Suprapubic skin (tissue), 4 donors: ENCODE results near the gene OAF. TPM values are rescaled to one million over a fixed set of nuclear protein-coding genes. Genes with fewer than 3 reads are reported as not detected.
A peak's percentile ranks its signal among the peaks of the same experiment; 100 is the strongest.

Source experiments
- DNase-seq, 2 donors: peaks; one replicate each; pipeline ENCODE4 v3.0.0-alpha.2; 2019; ENCODE audit warnings: low spot score in 2 of 2
- H3K27ac ChIP-seq: fragments of 200-600 bp; sonication (generic); one replicate; pipeline ENCODE4 v1.5.1; 2019
- H3K27me3 ChIP-seq: fragments of 200-600 bp; sonication (generic); one replicate; pipeline ENCODE4 v1.5.1; 2019
- H3K36me3 ChIP-seq: fragments of 200-600 bp; sonication (generic); one replicate; pipeline ENCODE4 v1.5.1; 2019
- H3K4me1 ChIP-seq: fragments of 200-600 bp; sonication (generic); one replicate; pipeline ENCODE4 v1.5.1; 2019
- H3K4me3 ChIP-seq: fragments of 200-600 bp; sonication (generic); one replicate; pipeline ENCODE4 v1.5.1; 2019; ENCODE audit warnings: mild to moderate bottlenecking
- H3K9me3 ChIP-seq: fragments of 200-600 bp; sonication (generic); one replicate; pipeline ENCODE4 v1.5.1; 2019
- CTCF ChIP-seq, 2 donors: fragments of 200-600 bp in 1 of 2; fragments of 450-650 bp in 1 of 2; sonication (generic) in 1 of 2; IDR thresholded peaks; one replicate each; pipeline ENCODE4 v1.5.1; 2016 to 2019; ENCODE audit warnings: antibody characterized with exemption in 2 of 2, mild to moderate bottlenecking in 1 of 2, moderate library complexity in 1 of 2
- EP300 ChIP-seq: sonication (generic); formaldehyde crosslinking; IDR thresholded peaks from one replicate; pipeline ENCODE4 v1.6.1; 2017; ENCODE audit warnings: antibody characterized with exemption
- POLR2A ChIP-seq, 2 donors: fragments of 450-650 bp; IDR thresholded peaks; one replicate each; pipeline ENCODE4 v1.6.1; 2017; ENCODE audit warnings: antibody characterized with exemption in 2 of 2, mild to moderate bottlenecking in 2 of 2, moderate library complexity in 2 of 2
- POLR2AphosphoS5 ChIP-seq, 3 donors: sonication (generic); formaldehyde crosslinking; IDR thresholded peaks; one replicate each; pipeline ENCODE4 v1.6.1; 2017; ENCODE audit warnings: antibody characterized with exemption in 3 of 3
- WGBS: methylation state at CpG from one replicate; pipeline ENCODE4 v1.1.5; 2018; 5-methylcytosine and 5-hydroxymethylcytosine counted together
- total RNA-seq, 4 donors: library from RNA; depleted of rRNA; stranded (reverse); fragments of >200 nt; gene quantifications; one replicate each; pipeline ENCODE4 v1.1.0, GENCODE V29; 2016

Gene OAF
- total RNA-seq, 4 donors from 2014 or later: 5.0 to 13.0 (median 10.8) TPM

GRCh38 chr11:120212259-120212878, 1.5 kb downstream of the OAF start:
- no peaks in the 10 kb centered on the region for H3K27me3 ChIP-seq
- peak overlapping the region; percentile 86 for H3K4me3 ChIP-seq
- TF ChIP-seq POLR2AphosphoS5 (IDR thresholded peaks at IDR 0.05) (no peak), POLR2A (IDR thresholded peaks at IDR 0.05) (no peak), EP300 (no peak), CTCF (IDR thresholded peaks at IDR 0.05) (no peak)
- H3K9me3 ChIP-seq: no peaks in the 10 kb centered on the region
- DNase-seq: no peak
- no peaks in the 10 kb centered on the region for H3K36me3 ChIP-seq
- peaks cover 71% of the 10 kb centered on the region for H3K4me1 ChIP-seq
- H3K27ac ChIP-seq: peak overlapping the region; percentile 87
- 49% methylated on average over 12 of the region's 13 CpGs for WGBS

- H3K9me3 ChIP-seq: no peaks in the 10 kb centered on the region
- H3K27ac ChIP-seq: peak overlapping the region; percentile 87
- 46% methylated on average over 2 of the region's 2 CpGs for WGBS
- H3K36me3 ChIP-seq: no peaks in the 10 kb centered on the region
- H3K27me3 ChIP-seq: no peaks in the 10 kb centered on the region
- H3K4me1 ChIP-seq: peaks cover 71% of the 10 kb centered on the region
- H3K4me3 ChIP-seq: peak overlapping the region; percentile 86
- TF ChIP-seq POLR2A (IDR thresholded peaks at IDR 0.05) (no peak), CTCF (IDR thresholded peaks at IDR 0.05) (no peak), EP300 (no peak), POLR2AphosphoS5 (IDR thresholded peaks at IDR 0.05) (no peak)
- DNase-seq: no peak
These were observed 2.1 kb downstream of the OAF start for GRCh38 chr11:120212926-120213325.

- Histone ChIP-seq H3K4me3 (no peak overlapping the region), H3K27ac (no peak overlapping the region), H3K36me3 (no peaks in the 10 kb centered on the region), H3K27me3 (no peaks in the 10 kb centered on the region), H3K9me3 (no peaks in the 10 kb centered on the region), H3K4me1 (peaks cover 70% of the 10 kb centered on the region)
- 92% methylated on average over 7 of the region's 7 CpGs for WGBS
- no peak for TF ChIP-seq EP300
- TF ChIP-seq POLR2A (IDR thresholded peaks at IDR 0.05): no peak
- TF ChIP-seq CTCF (IDR thresholded peaks at IDR 0.05): no peak
- no peak for TF ChIP-seq POLR2AphosphoS5 (IDR thresholded peaks at IDR 0.05)
- no peak for DNase-seq
These were observed 3.7 kb downstream of the OAF start for GRCh38 chr11:120214581-120214980.

GRCh38 chr11:120215634-120216033, 4.8 kb downstream of the OAF start:
- Histone ChIP-seq H3K4me1 (peaks cover 70% of the 10 kb centered on the region), H3K9me3 (no peaks in the 10 kb centered on the region), H3K4me3 (no peak overlapping the region), H3K27me3 (no peaks in the 10 kb centered on the region), H3K36me3 (no peaks in the 10 kb centered on the region), H3K27ac (peak overlapping the region; percentile 42)
- DNase-seq: no peak
- WGBS: 57% methylated on average over 5 of the region's 5 CpGs
- TF ChIP-seq POLR2AphosphoS5 (IDR thresholded peaks at IDR 0.05): no peak
- no peak for TF ChIP-seq POLR2A (IDR thresholded peaks at IDR 0.05)
- no peak for TF ChIP-seq EP300
- no peak for TF ChIP-seq CTCF (IDR thresholded peaks at IDR 0.05)

GRCh38 chr11:120216426-120217102, 5.7 kb downstream of the OAF start:
- Histone ChIP-seq H3K4me3 (no peak overlapping the region), H3K27me3 (no peaks in the 10 kb centered on the region), H3K36me3 (no peaks in the 10 kb centered on the region), H3K4me1 (peaks cover 75% of the 10 kb centered on the region), H3K27ac (peak overlapping the region; percentile 42), H3K9me3 (no peaks in the 10 kb centered on the region)
- TF ChIP-seq EP300: no peak
- no peak for TF ChIP-seq CTCF (IDR thresholded peaks at IDR 0.05)
- no peak for TF ChIP-seq POLR2A (IDR thresholded peaks at IDR 0.05)
- TF ChIP-seq POLR2AphosphoS5 (IDR thresholded peaks at IDR 0.05): no peak
- WGBS: 71% methylated on average over 8 of the region's 8 CpGs
- no peak for DNase-seq
